NB4 (cell line): ENCODE results near the gene SMAD9.

Source experiments
- DNase-seq: peaks from one replicate; pipeline ENCODE4 v3.0.0; 2010; ENCODE audit warnings: low read depth
- H3K4me3 ChIP-seq: one replicate; pipeline ENCODE4 v1.5.1; 2011; ENCODE audit warnings: mild to moderate bottlenecking, low read depth, low read length, moderate library complexity
- CTCF ChIP-seq: IDR thresholded peaks from one replicate; pipeline ENCODE4 v1.5.1; 2012; ENCODE audit warnings: low read depth, low read length
- MAX ChIP-seq: IDR thresholded peaks from 2 replicates; pipeline ENCODE4 v1.6.1; 2011; ENCODE audit warnings: low read depth, low read length
- MYC ChIP-seq: IDR thresholded peaks from 2 replicates; pipeline ENCODE4 v1.6.1; 2011; ENCODE audit warnings: low read depth, low read length
- POLR2A ChIP-seq: IDR thresholded peaks from 2 replicates; pipeline ENCODE4 v1.6.1; 2011; ENCODE audit warnings: mild to moderate bottlenecking; ENCODE audit not compliant: insufficient read length; ENCODE audit errors: extremely low read depth

The SMAD9 gene

GRCh38 chr13:36920616-36921185 is 663 bp upstream of the SMAD9 start:
- no peak for DNase-seq
- no peak overlapping the region for H3K4me3 ChIP-seq
- no peak for TF ChIP-seq MAX
- TF ChIP-seq MYC = no peak
- TF ChIP-seq POLR2A = no peak
- no peak for TF ChIP-seq CTCF

- TF ChIP-seq MYC = no peak
- no peak for TF ChIP-seq POLR2A
- no peak for TF ChIP-seq MAX
- TF ChIP-seq CTCF = no peak
- no peak overlapping the region for H3K4me3 ChIP-seq
- DNase-seq = no peak
Measured at GRCh38 chr13:36919171-36919832, 736 bp downstream of the SMAD9 start.

- H3K4me3 ChIP-seq = no peak overlapping the region
Measured at GRCh38 chr13:36918246-36919131, 1.5 kb downstream of the SMAD9 start.

GRCh38 chr13:36917311-36917710 is 2.7 kb downstream of the SMAD9 start:
- DNase-seq = no peak
- TF ChIP-seq POLR2A (no peak), CTCF (no peak), MAX (no peak), MYC (no peak)
- H3K4me3 ChIP-seq = no peak overlapping the region

More at GRCh38 chr13:36918246-36919131, 1.5 kb downstream of the SMAD9 start:
- TF ChIP-seq MAX (no peak), CTCF (no peak), MYC (no peak), POLR2A (no peak)
- no peak for DNase-seq

GRCh38 chr13:36915896-36916640 is 4.0 kb downstream of the SMAD9 start:
- no peak overlapping the region for H3K4me3 ChIP-seq
- no peak for TF ChIP-seq POLR2A
- no peak for TF ChIP-seq MAX
- TF ChIP-seq CTCF = no peak
- TF ChIP-seq MYC = no peak
- DNase-seq = no peak
